HCT116 (cell line): ENCODE results near the gene COLEC11. TPM values are rescaled to one million over a fixed set of nuclear protein-coding genes. Genes with fewer than 3 reads are reported as not detected.

ENCODE experiments used
- ATAC-seq: fragments of 200-7000 bp; cut with Tn5 transposase; 2 replicates; pipeline ENCODE4 v1.9.1; 2020; ENCODE audit warnings: mild to moderate bottlenecking, moderate library complexity
- BruUV-seq: library from RNA; stranded (reverse); fragments of 400-500 nt; replicated peaks from 2 replicates; lab custom pipeline; 2021; lab: Mats Ljungman, UMichigan
- CTCF ChIA-PET: fragments of 300-600 bp; sonication (Branson Sonifier 250); formaldehyde crosslinking; loops from one replicate; lab custom pipeline; 2021; ENCODE audit warnings: antibody characterized with exemption; lab: Charles Lee
- POLR2A ChIA-PET: fragments of 300-600, 350-600 bp; sonication (Branson Sonifier 250); formaldehyde crosslinking; loops from one replicate; lab custom pipeline; 2021; ENCODE audit warnings: antibody characterized with exemption; lab: Charles Lee
- RAD21 ChIA-PET, 2 experiments: fragments of 300-600 bp; sonication (Branson Sonifier 250); formaldehyde crosslinking; loops; one replicate each; lab custom pipeline; 2023; ENCODE audit warnings: low total read pairs in 2 of 2; ENCODE audit not compliant: uncharacterized antibody in 2 of 2, unreplicated experiment in 2 of 2, low non-redundant PET in 1 of 2; lab: Charles Lee
- DNase-seq: peaks from one replicate; pipeline ENCODE4 v3.0.0-alpha.2; 2010; ENCODE audit warnings: low read depth, low spot score
- H2AFZ ChIP-seq: fragments of 200-600 bp; shearing (Covaris generic), sonication (generic); 2 replicates; pipeline ENCODE4 v1.6.1; 2017; ENCODE audit warnings: low read depth, mixed run types, mixed read lengths, antibody characterized with exemption, low read length; ENCODE audit not compliant: poor library complexity, severe bottlenecking
- H3K27ac ChIP-seq: 2 replicates; pipeline ENCODE4 v1.5.1; 2012; ENCODE audit warnings: low read depth, low read length
- H3K27me3 ChIP-seq: fragments of 200-600 bp; sonication (generic); 2 replicates; pipeline ENCODE4 v1.6.1; 2016; ENCODE audit warnings: mixed run types, low read length, mixed read lengths; ENCODE audit not compliant: insufficient read depth
- H3K36me3 ChIP-seq, 2 experiments: fragments of 200-500 bp in 1 of 2; fragments of 200-600 bp in 1 of 2; sonication (Bioruptor generic) in 1 of 2; sonication (generic) in 1 of 2; 2 replicates each; pipeline versions ENCODE4 v1.5.1 to v1.6.1; 2014 to 2016; ENCODE audit warnings: low read length in 2 of 2, inconsistent platforms in 1 of 2, mixed read lengths in 1 of 2, mixed run types in 1 of 2; ENCODE audit not compliant: insufficient read depth in 2 of 2, control insufficient read depth in 1 of 2
- H3K4me1 ChIP-seq, 2 experiments: fragments of 200-600 bp in 1 of 2; sonication (generic) in 1 of 2; 2 replicates each; pipeline versions ENCODE4 v1.5.1 to v1.6.1; 2012 to 2017; ENCODE audit warnings: low read length in 2 of 2, inconsistent platforms in 1 of 2, mild to moderate bottlenecking in 1 of 2, mixed read lengths in 1 of 2, mixed run types in 1 of 2, moderate library complexity in 1 of 2; ENCODE audit not compliant: insufficient read depth in 2 of 2, control insufficient read depth in 1 of 2
- H3K4me2 ChIP-seq: fragments of 200-600 bp; sonication (generic); 2 replicates; pipeline ENCODE4 v1.6.1; 2017; ENCODE audit warnings: mixed run types, low read length, mixed read lengths
- H3K4me3 ChIP-seq, 2 experiments: fragments of 200-600 bp in 1 of 2; sonication (generic) in 1 of 2; replicated peaks in 1 of 2; 2 replicates each; pipeline ENCODE4 v1.5.1; 2011 to 2016; ENCODE audit warnings: low read length in 2 of 2, control low read depth in 1 of 2, low read depth in 1 of 2, mild to moderate bottlenecking in 1 of 2, mixed read lengths in 1 of 2, mixed run types in 1 of 2
- H3K79me2 ChIP-seq: fragments of 200-600 bp; sonication (generic); 2 replicates; pipeline ENCODE4 v1.6.1; 2017; ENCODE audit warnings: mild to moderate bottlenecking, mixed run types, low read length, moderate library complexity, mixed read lengths; ENCODE audit not compliant: insufficient read depth
- H3K9ac ChIP-seq: fragments of 200-600 bp; sonication (generic); 2 replicates; pipeline ENCODE4 v1.6.1; 2016; ENCODE audit warnings: low read length, mixed read lengths
- H3K9me2 ChIP-seq: fragments of 200-600 bp; sonication (generic), shearing (Covaris generic); 2 replicates; pipeline ENCODE4 v1.6.1; 2017; ENCODE audit warnings: mixed run types, mild to moderate bottlenecking, moderate library complexity; ENCODE audit not compliant: insufficient read depth
- H3K9me3 ChIP-seq, 2 experiments: fragments of 200-500 bp in 1 of 2; fragments of 200-600 bp in 1 of 2; sonication (Bioruptor generic) in 1 of 2; sonication (generic) in 1 of 2; 2 replicates each; pipeline ENCODE4 v1.6.1; 2014 to 2017; ENCODE audit warnings: low read length in 2 of 2, mixed read lengths in 2 of 2, inconsistent platforms in 1 of 2, low read depth in 1 of 2, mild to moderate bottlenecking in 1 of 2, mixed run types in 1 of 2, moderate library complexity in 1 of 2; ENCODE audit not compliant: control insufficient read depth in 1 of 2, insufficient read depth in 1 of 2
- H4K20me1 ChIP-seq: fragments of 200-600 bp; sonication (generic), shearing (Covaris generic); 2 replicates; pipeline ENCODE4 v1.6.1; 2017; ENCODE audit warnings: mixed run types, mild to moderate bottlenecking, moderate library complexity; ENCODE audit not compliant: insufficient read depth
- CEBPB ChIP-seq: IDR thresholded peaks from 2 replicates; pipeline ENCODE4 v1.6.1; 2012; ENCODE audit warnings: low read depth
- JUND ChIP-seq: IDR thresholded peaks from 2 replicates; pipeline ENCODE4 v1.6.1; 2012
- POLR2A ChIP-seq: IDR thresholded peaks from 2 replicates; pipeline ENCODE4 v1.7.0; 2011; ENCODE audit warnings: borderline replicate concordance; ENCODE audit not compliant: insufficient read depth, insufficient read length; ENCODE audit errors: extremely low read depth
- RAD21 ChIP-seq: IDR thresholded peaks from 2 replicates; pipeline ENCODE4 v1.6.1; 2012; ENCODE audit warnings: low read depth, mild to moderate bottlenecking
- SIN3A ChIP-seq: IDR thresholded peaks from 2 replicates; pipeline ENCODE4 v1.6.1; 2012; ENCODE audit warnings: low read depth
- TCF7L2 ChIP-seq: IDR thresholded peaks from 2 replicates; pipeline ENCODE4 v1.7.0; 2011; ENCODE audit warnings: borderline replicate concordance, inconsistent platforms; ENCODE audit not compliant: insufficient read depth, insufficient read length; ENCODE audit errors: extremely low read depth
- intact Hi-C: fragments of 100-400 bp; cut with micrococcal nuclease; formaldehyde crosslinking; loops from 2 replicates; pipeline ENCODE4 v1.10.0; 2022
- total RNA-seq: library from RNA; stranded (reverse); gene quantifications from one replicate; pipeline ENCODE4 v1.2.1, GENCODE V29; 2021; ENCODE audit not compliant: unreplicated experiment

Gene COLEC11
- total RNA-seq, 1 experiment from 2014 or later, result 0.15 TPM

DNA sequence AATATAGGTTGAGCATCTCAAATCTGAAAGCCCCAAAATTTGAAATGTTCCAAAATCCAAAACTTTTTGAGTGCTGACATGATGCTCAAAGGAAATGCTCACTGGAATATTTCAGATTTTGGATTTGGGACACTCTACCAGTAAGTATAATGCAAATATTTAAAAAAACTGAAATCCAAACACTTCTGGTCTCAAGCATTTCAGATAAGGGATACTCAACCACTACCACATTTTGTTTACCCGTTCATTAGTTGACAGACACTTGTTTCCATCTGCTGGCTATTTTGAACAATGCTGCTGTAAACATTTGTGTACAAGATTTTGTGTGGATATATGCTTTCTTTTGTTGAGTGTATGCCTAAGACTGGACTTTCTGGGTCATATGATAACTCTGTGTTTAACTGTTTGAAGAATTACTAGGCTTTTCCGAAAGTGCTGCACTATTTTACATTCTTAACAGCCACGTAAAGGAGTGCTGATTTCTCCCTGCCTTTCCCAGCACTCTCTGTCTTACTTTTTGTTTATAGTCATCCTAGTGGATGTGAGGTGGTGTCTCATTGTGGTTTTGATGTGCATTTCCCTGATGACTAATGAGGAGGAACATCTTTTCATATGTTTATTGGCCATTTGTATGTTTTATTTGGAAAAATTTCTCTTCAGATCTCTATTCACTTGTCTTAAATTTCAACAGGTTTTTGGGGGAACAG is 89.0 kb downstream of the COLEC11 start:
- ATAC-seq (0 out of 2 replicates have a peak, but pooled peaks have one; percentile 30), DNase-seq (no peak)
- Histone ChIP-seq H3K27ac (no peak overlapping the region), H2AFZ (no peak overlapping the region), H3K9ac (no peak overlapping the region), H4K20me1 (no peaks in the 10 kb centered on the region), H3K4me2 (no peak overlapping the region), H3K36me3 (no peaks in the 10 kb centered on the region), H3K9me2 (no peaks in the 10 kb centered on the region), H3K4me3 (no peak overlapping the region), H3K4me1 (no peaks in the 10 kb centered on the region), H3K9me3 (no peaks in the 10 kb centered on the region), H3K79me2 (no peaks in the 10 kb centered on the region), H3K27me3 (peaks cover 13% of the 10 kb centered on the region; the same call in 1 of the 2 replicates)
- RAD21 ChIA-PET, result no interaction called here
- intact Hi-C loops, result no loop called here
- CTCF ChIA-PET, result no interaction called here
- BruUV-seq, result no TSS peak
- POLR2A ChIA-PET, result no interaction called here
- TF ChIP-seq POLR2A (no peak), RAD21 (0 out of 2 replicates have a peak, but pooled peaks have one; percentile 16), CEBPB (no peak)

- DNase-seq, result no peak
Observed at GRCh38 chr2:3689998-3690748, 95.3 kb downstream of the COLEC11 start.

More at GRCh38 chr2:3689998-3690748, 95.3 kb downstream of the COLEC11 start:
- no peak overlapping the region for H3K27ac ChIP-seq
- peaks cover 6% of the 10 kb centered on the region; the same call in 1 of the 2 replicates for H3K27me3 ChIP-seq
- intact Hi-C loops, result no loop called here
- ChIA-PET RAD21 (no interaction called here), POLR2A (no interaction called here), CTCF (no interaction called here)
- no peaks in the 10 kb centered on the region for H3K4me1 ChIP-seq
- H3K9ac ChIP-seq, result no peak overlapping the region
- no peaks in the 10 kb centered on the region for H3K9me3 ChIP-seq
- no TSS peak for BruUV-seq
- H3K36me3 ChIP-seq, result no peaks in the 10 kb centered on the region
- H4K20me1 ChIP-seq, result no peaks in the 10 kb centered on the region
- TF ChIP-seq TCF7L2 (no peak), JUND (no peak), SIN3A (no peak)
- no peak overlapping the region for H3K4me3 ChIP-seq
- H3K79me2 ChIP-seq, result no peaks in the 10 kb centered on the region
- no peaks in the 10 kb centered on the region for H3K9me2 ChIP-seq
- H2AFZ ChIP-seq, result no peak overlapping the region
- no peak for ATAC-seq
- no peak overlapping the region for H3K4me2 ChIP-seq
